Measurements from ENCODE around the gene PCDHGA1.

The PCDHGA1 gene

DNA sequence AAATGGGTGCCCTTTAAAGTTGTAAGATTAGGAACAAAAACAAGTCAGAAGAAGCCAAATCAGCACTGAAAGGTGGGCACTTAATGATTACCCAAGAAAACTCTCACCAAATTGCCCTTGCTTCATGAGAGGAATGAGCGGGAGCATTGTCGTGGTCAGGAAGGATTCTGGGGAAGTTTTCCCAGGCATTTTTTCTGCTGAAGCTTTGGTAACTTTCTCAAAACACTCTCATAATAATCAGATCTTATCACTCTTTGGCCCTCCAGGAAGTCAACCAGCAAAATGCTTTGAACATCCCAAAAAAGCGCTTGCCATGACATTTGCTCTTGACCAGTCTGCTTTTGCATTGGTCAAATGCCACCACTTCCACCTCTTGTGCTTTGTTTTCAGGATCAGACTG lies 135.0 kb downstream of the PCDHGA1 start:
- no peak for DNase-seq

DNA sequence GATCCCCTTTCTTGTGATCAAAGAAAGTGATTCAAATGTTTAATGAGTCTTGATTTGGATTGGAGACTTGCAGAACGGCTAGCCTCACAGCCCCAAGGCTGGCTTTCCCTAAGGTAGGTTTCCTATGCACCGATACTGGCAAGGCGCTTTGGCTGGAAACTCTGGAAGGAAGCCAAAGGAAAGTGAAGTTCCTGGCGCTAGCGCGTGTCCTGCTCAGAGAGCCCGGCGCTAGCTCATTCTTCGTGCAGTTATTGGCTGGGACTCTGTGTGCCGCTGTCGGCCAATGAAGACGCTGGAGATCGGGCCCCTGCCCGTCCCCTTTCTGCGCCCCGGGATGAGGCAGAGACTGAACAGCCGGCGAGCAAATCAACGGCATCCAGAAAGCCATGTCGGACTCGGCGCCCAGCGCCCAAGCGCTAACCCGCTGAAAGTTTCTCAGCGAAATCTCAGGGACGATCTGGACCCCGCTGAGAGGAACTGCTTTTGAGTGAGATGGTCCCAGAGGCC lies 145.4 kb downstream of the PCDHGA1 start, which contains the start of gene PCDHGC3:
Gene PCDHGC3, plus strand, starts transcription at position 342 of the 507 bp plus-strand sequence. Its CDS starts 151 bp downstream, at position 493.
- DNase-seq: peak; percentile 88

DNA sequence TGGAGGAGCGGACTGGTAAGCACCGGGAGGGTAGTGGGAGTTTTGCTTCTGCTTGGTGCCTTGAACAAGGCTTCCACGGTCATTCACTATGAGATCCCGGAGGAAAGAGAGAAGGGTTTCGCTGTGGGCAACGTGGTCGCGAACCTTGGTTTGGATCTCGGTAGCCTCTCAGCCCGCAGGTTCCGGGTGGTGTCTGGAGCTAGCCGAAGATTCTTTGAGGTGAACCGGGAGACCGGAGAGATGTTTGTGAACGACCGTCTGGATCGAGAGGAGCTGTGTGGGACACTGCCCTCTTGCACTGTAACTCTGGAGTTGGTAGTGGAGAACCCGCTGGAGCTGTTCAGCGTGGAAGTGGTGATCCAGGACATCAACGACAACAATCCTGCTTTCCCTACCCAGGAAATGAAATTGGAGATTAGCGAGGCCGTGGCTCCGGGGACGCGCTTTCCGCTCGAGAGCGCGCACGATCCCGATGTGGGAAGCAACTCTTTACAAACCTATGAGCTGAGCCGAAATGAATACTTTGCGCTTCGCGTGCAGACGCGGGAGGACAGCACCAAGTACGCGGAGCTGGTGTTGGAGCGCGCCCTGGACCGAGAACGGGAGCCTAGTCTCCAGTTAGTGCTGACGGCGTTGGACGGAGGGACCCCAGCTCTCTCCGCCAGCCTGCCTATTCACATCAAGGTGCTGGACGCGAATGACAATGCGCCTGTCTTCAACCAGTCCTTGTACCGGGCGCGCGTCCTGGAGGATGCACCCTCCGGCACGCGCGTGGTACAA lies 146.0 kb downstream of the PCDHGA1 start:
- DNase-seq: peak; percentile 4

DNA sequence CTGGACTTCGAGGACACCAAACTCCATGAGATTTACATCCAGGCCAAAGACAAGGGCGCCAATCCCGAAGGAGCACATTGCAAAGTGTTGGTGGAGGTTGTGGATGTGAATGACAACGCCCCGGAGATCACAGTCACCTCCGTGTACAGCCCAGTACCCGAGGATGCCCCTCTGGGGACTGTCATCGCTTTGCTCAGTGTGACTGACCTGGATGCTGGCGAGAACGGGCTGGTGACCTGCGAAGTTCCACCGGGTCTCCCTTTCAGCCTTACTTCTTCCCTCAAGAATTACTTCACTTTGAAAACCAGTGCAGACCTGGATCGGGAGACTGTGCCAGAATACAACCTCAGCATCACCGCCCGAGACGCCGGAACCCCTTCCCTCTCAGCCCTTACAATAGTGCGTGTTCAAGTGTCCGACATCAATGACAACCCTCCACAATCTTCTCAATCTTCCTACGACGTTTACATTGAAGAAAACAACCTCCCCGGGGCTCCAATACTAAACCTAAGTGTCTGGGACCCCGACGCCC lies 146.8 kb downstream of the PCDHGA1 start:
- DNase-seq: no peak

DNA sequence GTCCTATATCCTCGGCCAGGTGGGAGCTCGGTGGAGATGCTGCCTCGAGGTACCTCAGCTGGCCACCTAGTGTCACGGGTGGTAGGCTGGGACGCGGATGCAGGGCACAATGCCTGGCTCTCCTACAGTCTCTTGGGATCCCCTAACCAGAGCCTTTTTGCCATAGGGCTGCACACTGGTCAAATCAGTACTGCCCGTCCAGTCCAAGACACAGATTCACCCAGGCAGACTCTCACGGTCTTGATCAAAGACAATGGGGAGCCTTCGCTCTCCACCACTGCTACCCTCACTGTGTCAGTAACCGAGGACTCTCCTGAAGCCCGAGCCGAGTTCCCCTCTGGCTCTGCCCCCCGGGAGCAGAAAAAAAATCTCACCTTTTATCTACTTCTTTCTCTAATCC lies 147.5 kb downstream of the PCDHGA1 start:
- DNase-seq: no peak

DNA sequence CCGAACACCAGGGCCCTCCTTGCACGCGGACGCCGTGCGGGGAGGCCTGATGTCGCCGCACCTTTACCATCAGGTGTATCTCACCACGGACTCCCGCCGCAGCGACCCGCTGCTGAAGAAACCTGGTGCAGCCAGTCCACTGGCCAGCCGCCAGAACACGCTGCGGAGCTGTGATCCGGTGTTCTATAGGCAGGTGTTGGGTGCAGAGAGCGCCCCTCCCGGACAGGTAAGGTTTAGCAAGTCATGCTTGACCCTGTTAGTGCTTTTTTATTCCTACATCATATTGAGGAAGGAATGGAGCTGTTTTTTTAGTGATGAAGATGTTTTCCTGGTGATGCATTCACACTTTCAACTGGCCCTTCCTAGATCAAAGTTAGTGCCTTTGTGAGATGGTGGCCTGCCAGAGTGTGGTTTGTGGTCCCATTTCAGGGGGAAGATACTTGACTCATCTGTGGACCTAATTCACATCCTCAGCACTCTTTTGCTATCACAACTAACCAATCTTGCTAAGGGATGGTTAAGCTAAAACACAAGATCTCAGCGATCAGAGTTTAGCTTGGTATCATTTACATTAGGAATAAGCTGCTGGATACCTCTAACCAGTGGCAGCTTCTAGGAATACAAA lies 148.1 kb downstream of the PCDHGA1 start:
- DNase-seq: no peak

DNA sequence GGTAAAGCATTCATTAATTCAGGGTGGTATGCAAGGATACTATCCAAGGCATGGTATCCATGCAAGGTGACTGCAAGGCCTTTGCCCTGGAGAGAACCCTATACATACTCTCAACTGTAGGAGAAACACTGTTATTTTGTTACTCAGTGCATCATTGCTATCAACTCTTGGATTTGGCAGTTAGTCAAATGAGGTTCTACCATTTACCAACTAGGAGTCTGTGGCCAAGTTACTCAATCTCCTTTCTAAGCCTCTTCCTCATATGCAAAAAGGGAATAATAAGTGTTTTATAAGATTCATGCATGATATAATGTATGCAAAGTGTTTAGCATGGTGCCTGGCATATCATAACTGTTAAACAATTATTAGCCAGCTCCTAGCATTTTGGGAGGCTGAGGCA lies 149.5 kb downstream of the PCDHGA1 start:
- no peak for DNase-seq

DNA sequence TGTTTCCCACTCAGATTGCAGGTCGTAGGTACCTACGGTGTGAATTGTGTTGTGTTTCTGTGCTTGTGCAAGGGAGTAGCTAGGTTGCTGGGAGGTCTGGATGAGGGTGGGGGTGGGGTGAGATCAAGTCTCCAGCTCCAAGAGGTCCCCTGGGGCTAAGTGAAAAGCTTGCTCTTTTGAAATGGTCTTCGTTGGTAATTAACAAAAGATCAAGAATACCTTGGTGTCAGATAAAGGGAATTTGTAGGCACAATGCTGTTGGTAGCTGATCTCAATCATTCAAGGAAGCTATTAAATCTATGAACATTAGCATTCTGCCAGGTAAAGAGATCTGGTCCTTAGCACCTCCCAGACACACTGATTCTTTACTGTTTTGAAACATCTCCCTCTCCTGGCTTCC lies 153.6 kb downstream of the PCDHGA1 start:
- DNase-seq: no peak

DNA sequence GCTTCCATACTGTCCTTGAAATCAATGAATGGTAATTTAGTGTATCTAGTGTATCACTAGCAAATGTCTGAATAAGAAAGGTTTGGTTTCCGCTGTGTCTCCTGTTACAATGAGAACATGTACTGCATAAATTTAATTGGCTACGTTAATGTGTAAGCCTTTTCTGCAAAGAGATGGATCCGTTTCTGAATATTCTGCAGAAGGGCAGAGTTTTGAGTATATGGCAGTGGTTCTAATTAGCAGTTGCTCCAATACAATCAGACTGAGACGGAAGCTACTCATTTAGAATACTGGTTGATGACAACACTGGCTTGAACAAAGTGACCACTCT lies 154.0 kb downstream of the PCDHGA1 start:
- no peak for DNase-seq

DNA sequence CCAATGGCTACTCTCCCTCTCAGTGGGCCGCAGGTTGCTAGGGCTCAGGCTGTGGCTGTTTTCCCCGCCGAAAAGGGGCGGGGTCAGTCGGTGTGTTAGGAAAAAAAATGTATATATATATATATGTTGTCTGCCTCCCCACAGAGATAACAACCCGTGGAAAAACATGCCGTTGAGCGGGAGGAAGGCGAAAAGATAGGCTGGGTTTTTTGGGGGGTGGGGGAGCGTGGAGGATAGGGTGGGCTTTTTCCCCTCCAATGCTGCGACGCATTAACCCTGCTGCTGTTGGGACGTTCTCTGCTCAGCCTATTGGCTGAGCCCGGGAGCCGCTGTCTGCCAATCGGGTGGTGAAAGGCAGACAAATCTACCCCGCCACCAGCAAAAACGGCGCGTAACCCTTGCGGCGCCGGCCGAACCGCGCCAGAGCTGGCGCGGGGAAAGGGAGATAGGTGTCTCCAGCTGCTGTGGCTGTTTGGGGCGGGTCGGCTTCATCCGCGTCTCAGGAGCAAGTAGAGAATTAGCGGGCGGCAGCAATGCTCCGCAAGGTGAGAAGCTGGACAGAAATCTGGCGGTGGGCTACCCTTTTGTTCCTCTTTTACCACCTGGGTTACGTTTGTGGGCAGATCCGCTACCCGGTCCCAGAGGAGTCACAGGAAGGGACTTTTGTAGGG lies 154.5 kb downstream of the PCDHGA1 start, which contains the start of gene PCDHGC4:
Gene PCDHGC4, plus strand, starts transcription at position 390 of the 671 bp plus-strand sequence. Its CDS starts 144 bp downstream, at position 534.
- peak; percentile 73 for DNase-seq

DNA sequence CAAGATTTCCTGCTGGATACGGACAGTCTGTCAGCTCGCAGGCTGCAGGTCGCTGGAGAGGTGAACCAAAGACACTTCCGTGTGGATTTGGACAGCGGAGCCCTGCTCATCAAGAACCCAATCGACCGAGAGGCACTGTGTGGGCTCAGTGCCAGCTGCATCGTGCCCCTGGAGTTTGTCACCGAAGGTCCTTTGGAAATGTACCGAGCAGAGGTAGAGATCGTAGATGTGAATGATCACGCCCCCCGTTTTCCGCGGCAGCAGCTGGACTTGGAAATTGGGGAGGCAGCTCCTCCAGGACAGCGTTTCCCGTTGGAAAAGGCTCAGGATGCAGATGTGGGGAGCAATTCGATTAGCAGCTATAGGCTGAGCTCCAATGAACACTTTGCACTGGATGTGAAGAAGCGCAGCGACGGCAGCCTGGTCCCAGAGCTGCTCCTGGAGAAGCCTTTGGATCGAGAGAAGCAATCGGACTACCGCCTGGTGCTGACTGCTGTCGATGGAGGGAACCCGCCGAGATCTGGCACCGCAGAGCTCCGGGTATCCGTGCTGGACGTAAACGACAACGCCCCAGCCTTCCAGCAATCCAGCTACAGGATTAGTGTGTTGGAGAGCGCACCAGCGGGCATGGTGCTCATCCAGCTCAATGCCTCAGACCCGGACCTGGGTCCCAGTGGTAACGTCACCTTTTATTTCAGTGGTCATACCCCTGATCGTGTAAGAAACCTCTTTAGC lies 155.2 kb downstream of the PCDHGA1 start:
- DNase-seq: no peak

DNA sequence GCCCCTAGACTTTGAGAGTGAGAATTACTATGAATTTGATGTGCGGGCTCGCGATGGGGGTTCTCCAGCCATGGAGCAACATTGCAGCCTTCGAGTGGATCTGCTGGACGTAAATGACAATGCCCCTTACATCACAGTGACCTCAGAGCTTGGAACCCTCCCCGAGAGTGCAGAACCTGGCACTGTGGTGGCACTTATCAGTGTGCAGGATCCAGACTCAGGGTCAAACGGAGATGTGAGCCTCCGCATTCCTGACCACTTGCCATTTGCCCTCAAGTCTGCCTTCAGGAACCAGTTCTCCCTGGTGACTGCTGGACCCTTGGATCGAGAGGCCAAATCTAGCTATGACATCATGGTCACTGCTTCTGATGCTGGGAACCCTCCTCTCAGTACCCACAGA lies 155.8 kb downstream of the PCDHGA1 start:
- DNase-seq: no peak

DNA sequence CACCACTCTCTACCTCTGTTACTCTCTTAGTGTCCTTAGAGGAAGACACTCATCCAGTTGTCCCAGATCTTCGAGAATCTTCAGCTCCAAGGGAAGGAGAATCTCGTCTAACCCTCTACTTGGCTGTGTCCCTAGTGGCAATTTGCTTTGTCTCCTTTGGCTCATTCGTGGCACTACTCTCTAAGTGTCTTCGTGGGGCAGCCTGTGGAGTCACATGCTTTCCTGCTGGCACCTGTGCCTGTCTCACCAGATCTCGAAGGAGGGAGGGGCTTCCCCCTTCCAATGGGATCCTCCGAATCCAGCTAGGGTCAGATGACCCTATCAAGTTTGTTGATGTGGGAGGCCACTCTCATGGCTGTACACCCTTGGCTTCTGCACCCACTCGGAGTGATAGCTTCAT lies 156.8 kb downstream of the PCDHGA1 start:
- no peak for DNase-seq

DNA sequence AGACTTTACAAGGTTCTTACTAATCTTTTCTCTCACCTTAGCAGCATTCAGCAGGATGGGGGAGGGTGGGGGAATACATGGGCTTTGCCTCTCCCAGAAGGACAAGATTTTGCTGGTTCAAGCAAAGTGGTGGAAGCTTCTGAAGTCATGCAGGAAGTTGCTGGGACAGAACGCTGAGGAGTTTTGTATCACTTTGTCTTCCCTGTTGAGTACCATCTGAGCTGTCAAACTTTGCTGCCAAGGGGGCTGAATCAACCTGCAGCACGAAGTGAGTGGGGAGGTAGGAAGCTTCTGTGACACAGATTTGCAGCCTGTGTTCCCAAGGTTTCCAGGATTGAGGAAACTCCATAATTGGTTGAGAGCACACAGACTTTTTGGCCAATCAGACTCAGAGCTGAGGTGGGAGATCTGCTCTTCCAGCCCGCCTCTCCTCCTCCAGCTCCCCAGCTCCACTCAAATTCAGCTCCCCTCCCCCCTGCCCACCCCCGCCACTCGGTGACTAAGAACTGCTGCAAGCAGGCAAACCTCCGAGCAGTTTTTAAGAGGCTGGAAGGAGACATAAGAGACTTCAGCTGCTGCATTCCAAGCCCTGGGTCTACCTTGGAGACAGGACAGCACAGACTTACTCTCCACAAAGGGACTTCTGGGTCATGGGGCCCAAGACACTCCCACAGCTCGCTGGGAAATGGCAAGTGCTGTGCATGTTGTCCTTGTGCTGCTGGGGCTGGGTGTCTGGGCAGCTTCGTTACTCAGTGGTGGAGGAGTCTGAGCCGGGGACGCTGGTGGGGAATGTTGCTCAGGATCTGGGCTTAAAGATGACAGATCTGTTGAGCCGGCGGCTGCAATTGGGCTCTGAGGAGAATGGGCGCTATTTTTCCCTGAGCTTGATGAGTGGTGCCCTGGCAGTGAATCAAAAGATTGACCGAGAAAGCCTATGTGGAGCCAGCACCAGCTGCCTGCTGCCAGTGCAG lies 158.6 kb downstream of the PCDHGA1 start, which contains the start of gene PCDHGC5:
Gene PCDHGC5, plus strand, starts transcription at position 491 of the 971 bp plus-strand sequence. Its CDS starts 160 bp downstream, at position 651.
- DNase-seq: peak; percentile 31

DNA sequence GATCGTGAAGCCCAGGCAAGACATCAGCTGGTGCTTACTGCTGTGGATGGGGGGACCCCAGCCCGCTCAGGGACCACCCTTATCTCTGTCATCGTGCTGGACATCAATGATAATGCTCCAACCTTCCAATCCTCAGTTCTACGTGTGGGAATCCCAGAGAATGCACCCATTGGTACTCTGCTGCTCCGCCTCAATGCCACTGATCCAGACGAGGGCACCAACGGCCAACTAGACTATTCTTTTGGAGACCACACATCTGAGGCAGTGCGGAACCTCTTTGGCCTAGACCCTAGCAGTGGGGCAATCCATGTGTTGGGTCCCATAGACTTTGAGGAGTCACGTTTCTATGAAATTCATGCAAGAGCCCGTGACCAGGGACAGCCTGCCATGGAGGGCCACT lies 159.5 kb downstream of the PCDHGA1 start:
- DNase-seq: no peak

DNA sequence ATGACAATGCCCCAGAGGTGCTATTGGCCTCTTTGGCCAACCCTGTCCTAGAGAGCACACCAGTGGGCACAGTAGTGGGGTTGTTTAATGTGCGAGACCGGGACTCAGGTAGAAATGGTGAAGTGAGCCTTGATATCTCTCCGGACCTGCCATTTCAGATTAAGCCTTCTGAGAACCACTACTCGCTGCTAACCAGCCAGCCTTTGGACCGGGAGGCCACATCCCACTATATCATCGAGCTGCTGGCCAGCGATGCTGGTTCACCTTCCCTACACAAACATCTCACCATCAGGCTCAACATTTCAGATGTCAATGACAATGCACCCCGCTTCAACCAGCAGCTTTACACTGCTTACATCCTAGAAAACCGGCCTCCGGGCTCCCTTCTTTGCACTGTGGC lies 160.0 kb downstream of the PCDHGA1 start:
- no peak for DNase-seq

DNA sequence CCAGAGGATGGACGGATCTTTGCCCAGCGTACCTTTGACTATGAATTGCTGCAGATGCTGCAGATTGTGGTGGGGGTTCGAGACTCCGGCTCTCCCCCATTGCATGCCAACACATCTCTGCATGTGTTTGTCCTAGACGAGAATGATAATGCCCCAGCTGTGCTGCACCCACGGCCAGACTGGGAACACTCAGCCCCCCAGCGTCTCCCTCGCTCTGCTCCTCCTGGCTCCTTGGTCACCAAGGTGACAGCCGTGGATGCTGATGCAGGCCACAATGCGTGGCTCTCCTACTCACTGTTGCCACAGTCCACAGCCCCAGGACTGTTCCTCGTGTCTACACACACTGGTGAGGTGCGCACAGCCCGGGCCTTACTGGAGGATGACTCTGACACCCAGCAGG lies 160.5 kb downstream of the PCDHGA1 start:
- no peak for DNase-seq

DNA sequence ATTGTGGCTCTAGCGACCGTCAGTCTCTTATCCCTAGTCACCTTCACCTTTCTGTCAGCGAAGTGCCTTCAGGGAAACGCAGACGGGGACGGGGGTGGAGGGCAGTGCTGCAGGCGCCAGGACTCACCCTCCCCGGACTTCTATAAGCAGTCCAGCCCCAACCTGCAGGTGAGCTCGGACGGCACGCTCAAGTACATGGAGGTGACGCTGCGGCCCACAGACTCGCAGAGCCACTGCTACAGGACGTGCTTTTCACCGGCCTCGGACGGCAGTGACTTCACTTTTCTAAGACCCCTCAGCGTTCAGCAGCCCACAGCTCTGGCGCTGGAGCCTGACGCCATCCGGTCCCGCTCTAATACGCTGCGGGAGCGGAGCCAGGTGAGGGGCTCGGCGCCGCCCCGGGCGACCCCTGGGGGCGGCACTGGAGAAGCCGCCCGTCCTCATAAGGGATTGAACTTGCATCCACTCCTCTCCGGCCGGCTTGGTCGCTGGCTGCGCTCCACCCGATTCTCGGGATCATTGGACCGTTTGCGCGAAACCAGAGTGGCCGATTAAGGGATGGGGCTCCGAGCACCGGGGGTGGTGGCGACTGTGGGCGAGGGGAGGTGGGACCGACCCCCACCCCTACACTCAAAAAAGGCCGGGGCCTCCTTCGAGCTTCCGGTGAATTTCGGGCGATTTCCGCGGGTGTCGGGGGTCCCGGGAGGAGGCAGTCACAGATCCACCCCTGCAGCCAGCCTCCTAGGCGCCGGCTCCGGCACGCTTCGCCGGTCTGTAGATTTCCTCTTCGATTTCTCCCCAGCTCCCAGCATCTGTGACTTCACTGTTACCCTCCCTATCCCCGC lies 161.2 kb downstream of the PCDHGA1 start:
- DNase-seq: no peak

DNA sequence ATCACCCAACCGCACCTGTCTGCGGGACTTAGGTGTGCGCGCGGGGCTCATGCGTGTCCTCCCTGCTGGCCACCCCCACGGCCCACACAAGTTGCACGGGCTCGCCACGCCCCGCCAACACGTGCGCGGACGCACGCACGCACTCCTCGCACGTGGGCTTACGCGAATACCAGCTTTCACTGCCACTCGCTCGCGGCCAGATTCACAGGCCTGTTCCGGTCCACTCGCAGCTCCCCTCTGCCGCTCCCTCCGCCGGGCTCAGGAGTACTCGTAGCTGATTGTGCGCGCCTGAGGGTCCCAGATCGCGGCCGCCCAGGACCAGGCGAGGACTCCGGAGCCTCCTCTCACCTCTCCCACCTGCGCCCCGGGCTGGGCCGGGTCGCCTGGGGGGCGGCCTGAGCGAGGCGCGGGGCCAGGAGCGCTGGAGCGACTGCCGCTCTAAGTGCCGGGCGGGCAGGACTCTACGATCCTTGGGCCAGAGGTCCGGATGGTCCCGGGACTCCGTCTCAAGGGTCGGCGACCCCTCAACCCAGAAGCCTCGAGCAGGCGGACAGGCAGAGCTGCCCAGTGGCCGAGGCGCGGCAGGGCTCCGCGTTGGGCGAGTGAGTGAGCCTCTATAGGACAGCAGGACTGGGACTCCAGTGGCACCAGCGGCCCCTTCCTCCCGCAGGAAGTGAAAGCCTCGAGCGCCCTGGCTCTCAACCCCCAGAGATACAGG lies 162.0 kb downstream of the PCDHGA1 start:
- no peak for DNase-seq

Data from COR-L47 (cell line).